ENCODE results near the gene FAM120B.
"Not testable (repeated sequence)": the region's sequence is repeated elsewhere in the genome, so short reads cannot be mapped to it uniquely, and the experiment has no call there.

DNA sequence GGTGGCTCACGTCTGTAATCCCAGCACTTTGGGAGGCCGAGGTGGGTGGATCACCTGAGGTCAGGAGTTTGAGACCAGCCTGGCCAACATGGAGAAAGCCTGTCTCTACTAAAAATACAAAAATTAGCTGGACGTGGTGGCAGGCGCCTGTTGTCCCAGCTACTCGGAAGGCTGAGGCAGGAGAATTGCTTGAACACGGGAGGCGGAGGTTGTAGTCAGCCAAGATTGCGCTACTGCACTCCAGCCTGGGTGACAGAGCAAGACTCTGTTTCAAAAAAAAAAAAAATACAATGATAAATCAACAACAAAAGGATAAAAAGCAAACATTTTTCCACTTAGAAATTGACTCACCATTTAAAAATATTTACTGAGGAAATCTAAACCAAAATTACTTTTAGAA, 103.2 kb downstream of the FAM120B start:
- TF ChIP-seq YY1 (IDR thresholded peaks at IDR 0.05; ENCODE audit: insufficient read depth, insufficient read length); ZNF274 (IDR thresholded peaks at IDR 0.05; ENCODE audit: low read depth, low read length); SUZ12 (IDR thresholded peaks at IDR 0.05; ENCODE audit: extremely low read depth, insufficient read depth, insufficient read length): not testable (repeated sequence)
